ENCODE measurements around the gene RASL10A. TPM values are rescaled to one million over a fixed set of nuclear protein-coding genes. Genes with fewer than 3 reads are reported as not detected.

RASL10A gene
- total and polyA plus RNA-seq, 2 experiments from 2014 or later = 0.33 to 6.3 TPM

DNA sequence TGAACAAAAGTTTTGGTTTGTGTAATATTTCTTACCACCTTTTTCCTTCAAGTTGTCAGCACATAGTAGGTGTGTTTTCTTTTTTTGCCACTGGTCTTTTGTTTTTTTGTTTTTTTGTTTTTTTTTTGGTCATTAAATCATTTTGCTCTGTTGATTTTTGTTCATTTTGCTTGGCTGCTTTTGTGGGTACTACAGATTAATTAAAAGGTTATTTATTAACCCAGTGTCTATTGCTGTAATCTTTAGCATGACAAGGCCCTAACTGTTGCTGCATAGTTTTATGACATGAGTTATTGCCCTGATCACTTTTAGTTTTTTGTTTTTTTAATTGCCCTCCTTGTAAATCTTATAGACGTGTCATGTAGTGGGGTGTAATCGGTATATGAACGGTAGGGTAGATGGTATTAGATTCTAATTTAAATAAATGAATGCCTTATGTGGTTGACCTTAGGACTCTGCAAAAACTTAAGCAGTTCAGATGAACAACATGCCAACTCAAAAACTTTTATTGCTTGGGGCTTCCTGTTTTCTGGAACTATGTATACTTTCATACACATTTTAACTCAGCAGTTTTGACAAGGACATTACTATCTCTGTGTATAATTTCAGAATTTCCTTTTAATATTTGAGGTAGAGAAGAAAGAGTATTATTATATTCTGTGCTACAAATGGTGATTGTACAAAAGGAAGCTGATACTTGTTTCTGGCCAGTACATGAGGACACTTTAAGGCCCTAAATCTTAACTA, 39.5 kb downstream of the RASL10A start:
- WGBS (ENCODE audit: low lambda C conversion rate, missing lambda C conversion rate) = 74% methylated on average over 3 of the region's 3 CpGs
- Histone ChIP-seq H2AFZ (no peak overlapping the region), H3K4me1 (ENCODE audit: insufficient read depth) (peaks cover 33% of the 10 kb centered on the region), H3K9me2 (replicated peaks; ENCODE audit: insufficient read depth) (no peaks in the 10 kb centered on the region), H3K4me3 (no peak overlapping the region), H3K36me3 (replicated peaks; ENCODE audit: insufficient read depth, low read depth) (no peaks in the 10 kb centered on the region), H3K79me2 (peaks cover 99% of the 10 kb centered on the region), H3K4me2 (peak overlapping the region; percentile 56), H3K27ac (peak overlapping the region; percentile 7), H4K20me1 (ENCODE audit: insufficient read depth, poor library complexity, severe bottlenecking) (peaks cover 99% of the 10 kb centered on the region), H3K27me3 (no peaks in the 10 kb centered on the region), H3K9me3 (ENCODE audit: low read depth) (no peaks in the 10 kb centered on the region)
- DNase-seq (ENCODE audit: low spot score) = no peak
- TF ChIP-seq EZH2phosphoT487 (IDR thresholded peaks at IDR 0.05; ENCODE audit: low read depth, severe bottlenecking, unreplicated experiment) = no peak
- TF ChIP-seq, protein P1, sequence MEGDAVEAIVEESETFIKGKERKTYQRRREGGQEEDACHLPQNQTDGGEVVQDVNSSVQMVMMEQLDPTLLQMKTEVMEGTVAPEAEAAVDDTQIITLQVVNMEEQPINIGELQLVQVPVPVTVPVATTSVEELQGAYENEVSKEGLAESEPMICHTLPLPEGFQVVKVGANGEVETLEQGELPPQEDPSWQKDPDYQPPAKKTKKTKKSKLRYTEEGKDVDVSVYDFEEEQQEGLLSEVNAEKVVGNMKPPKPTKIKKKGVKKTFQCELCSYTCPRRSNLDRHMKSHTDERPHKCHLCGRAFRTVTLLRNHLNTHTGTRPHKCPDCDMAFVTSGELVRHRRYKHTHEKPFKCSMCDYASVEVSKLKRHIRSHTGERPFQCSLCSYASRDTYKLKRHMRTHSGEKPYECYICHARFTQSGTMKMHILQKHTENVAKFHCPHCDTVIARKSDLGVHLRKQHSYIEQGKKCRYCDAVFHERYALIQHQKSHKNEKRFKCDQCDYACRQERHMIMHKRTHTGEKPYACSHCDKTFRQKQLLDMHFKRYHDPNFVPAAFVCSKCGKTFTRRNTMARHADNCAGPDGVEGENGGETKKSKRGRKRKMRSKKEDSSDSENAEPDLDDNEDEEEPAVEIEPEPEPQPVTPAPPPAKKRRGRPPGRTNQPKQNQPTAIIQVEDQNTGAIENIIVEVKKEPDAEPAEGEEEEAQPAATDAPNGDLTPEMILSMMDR (IDR thresholded peaks at IDR 0.05; ENCODE audit: poor library complexity) = no peak
- TF ChIP-seq EZH2 (IDR thresholded peaks at IDR 0.05; ENCODE audit: borderline replicate concordance) = no peak

DNA sequence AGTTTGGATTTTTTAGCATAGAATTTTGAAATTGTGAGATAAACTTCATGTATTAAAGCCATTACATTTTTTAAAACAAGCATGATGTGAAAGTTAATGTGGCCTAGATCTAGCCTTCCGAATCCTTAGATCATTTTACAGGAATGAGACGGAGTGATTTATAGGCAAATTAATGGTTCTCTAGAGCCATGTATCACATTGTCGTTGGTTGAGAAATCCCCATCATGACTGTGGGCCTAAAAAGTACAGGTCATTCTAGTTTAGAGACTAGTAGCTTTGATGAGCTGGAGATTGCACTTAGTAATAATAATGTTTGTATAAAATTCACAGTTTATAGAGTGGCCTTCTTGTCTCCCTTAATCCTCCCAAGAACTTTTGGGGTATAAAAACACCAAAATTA, 40.3 kb downstream of the RASL10A start:
- Histone ChIP-seq H2AFZ (no peak overlapping the region), H3K27me3 (no peaks in the 10 kb centered on the region), H3K4me1 (ENCODE audit: insufficient read depth) (peaks cover 37% of the 10 kb centered on the region), H3K36me3 (replicated peaks; ENCODE audit: insufficient read depth, low read depth) (no peaks in the 10 kb centered on the region), H3K9me3 (ENCODE audit: low read depth) (no peaks in the 10 kb centered on the region), H3K4me2 (no peak overlapping the region), H3K9me2 (replicated peaks; ENCODE audit: insufficient read depth) (no peaks in the 10 kb centered on the region), H4K20me1 (ENCODE audit: insufficient read depth, poor library complexity, severe bottlenecking) (peaks cover 99% of the 10 kb centered on the region), H3K27ac (no peak overlapping the region), H3K4me3 (no peak overlapping the region), H3K79me2 (peaks cover 100% of the 10 kb centered on the region)
- DNase-seq (ENCODE audit: low spot score) = no peak
- TF ChIP-seq EZH2phosphoT487 (IDR thresholded peaks at IDR 0.05; ENCODE audit: low read depth, severe bottlenecking, unreplicated experiment) (no peak), EZH2 (IDR thresholded peaks at IDR 0.05; ENCODE audit: borderline replicate concordance) (no peak)
- TF ChIP-seq, protein P1 (IDR thresholded peaks at IDR 0.05; ENCODE audit: poor library complexity) = no peak
- 71% methylated on average over 3 of the region's 3 CpGs for WGBS (ENCODE audit: low lambda C conversion rate, missing lambda C conversion rate)

DNA sequence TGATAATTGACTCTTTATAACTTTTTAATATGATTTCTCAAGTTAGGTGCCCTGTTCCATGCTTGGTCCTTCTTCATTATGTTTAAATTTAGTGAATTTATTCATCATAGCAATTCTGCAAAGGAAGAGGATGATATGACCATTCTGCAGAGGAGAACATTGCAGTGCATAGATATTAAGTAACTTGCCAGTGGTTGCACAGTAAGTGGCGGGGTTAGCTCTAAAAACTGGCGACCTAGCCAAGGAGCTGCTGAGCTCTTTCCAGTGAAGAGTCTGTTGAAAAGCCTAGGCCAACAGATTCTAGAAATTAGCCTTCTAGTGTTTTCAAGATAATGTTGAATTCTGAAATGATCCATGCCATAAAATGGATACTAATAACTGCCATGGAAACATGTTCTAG, 42.9 kb downstream of the RASL10A start:
- Histone ChIP-seq H3K4me2 (peak overlapping the region; percentile 94), H3K4me1 (ENCODE audit: insufficient read depth) (peaks cover 44% of the 10 kb centered on the region)

More for the DNA sequence above, 42.9 kb downstream of the RASL10A start:
- H3K36me3 ChIP-seq (replicated peaks; ENCODE audit: insufficient read depth, low read depth) = no peaks in the 10 kb centered on the region
- no peak overlapping the region for H2AFZ ChIP-seq
- no peak overlapping the region for H3K4me3 ChIP-seq
- H3K9me2 ChIP-seq (replicated peaks; ENCODE audit: insufficient read depth) = no peaks in the 10 kb centered on the region
- H3K79me2 ChIP-seq = peaks cover 94% of the 10 kb centered on the region
- peaks cover 91% of the 10 kb centered on the region for H4K20me1 ChIP-seq (ENCODE audit: insufficient read depth, poor library complexity, severe bottlenecking)
- H3K27me3 ChIP-seq = no peaks in the 10 kb centered on the region
- no peak for DNase-seq (ENCODE audit: low spot score)
- no peaks in the 10 kb centered on the region for H3K9me3 ChIP-seq (ENCODE audit: low read depth)
- no peak overlapping the region for H3K27ac ChIP-seq
- WGBS (ENCODE audit: low lambda C conversion rate, missing lambda C conversion rate) = 92% methylated on average over 2 of the region's 2 CpGs
- no peak for TF ChIP-seq EZH2 (IDR thresholded peaks at IDR 0.05; ENCODE audit: borderline replicate concordance)
- no peak for TF ChIP-seq EZH2phosphoT487 (IDR thresholded peaks at IDR 0.05; ENCODE audit: low read depth, severe bottlenecking, unreplicated experiment)
- TF ChIP-seq, protein P1 (IDR thresholded peaks at IDR 0.05; ENCODE audit: poor library complexity) = no peak

All from hepatocyte (in vitro differentiated cells).